ENCODE measurements around the gene PABPC1L. TPM values are rescaled to one million over a fixed set of nuclear protein-coding genes. Genes with fewer than 3 reads are reported as not detected.

The PABPC1L gene
- total RNA-seq, 1 donor from 2014 or later, result 2.7 TPM

DNA sequence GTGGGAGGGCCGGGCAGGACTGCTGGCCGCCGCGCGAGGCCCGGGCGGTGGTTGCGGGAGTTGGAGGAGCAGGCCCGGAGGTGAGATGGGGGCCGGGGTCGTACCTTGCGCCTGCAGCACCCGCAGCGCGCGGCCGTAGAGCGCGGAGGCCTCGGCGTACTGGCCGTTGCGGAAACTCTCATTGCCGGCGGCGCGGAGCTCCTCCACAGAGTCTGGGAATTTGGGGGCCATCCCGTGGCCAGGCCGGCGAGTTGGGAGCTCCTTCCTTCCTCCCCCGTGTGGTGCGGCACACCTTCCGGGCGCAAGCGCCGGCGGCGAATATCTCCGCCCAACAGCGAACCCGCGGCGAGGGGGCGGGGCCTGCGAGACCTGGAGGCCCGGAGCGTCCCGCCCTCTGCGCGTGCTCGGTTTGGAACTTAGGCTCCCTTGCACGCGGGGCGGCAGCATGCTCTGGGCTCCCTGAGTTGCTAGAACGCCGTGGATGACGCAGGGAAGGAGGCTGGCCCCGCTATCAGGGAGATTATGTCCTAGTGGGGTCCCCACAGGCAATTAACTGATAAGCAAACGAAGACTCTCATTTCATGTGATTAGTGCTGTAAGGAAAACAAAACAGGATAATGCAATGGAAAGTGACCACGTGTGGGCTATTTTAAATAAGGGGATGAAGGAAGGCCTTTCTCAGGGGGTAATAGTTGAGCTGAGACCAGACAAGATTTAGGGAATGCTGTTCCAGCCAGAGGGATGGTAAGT is 50.4 kb downstream of the PABPC1L start, which contains the start of gene TOMM34:
Gene TOMM34 (minus strand): TSS at position 295 of the 750 bp plus-strand sequence. CDS start 64 bp downstream, at position 231.
- intact Hi-C loops (cut with DNase I), result no loop called here
- DNase-seq, result peak; percentile 98
- ATAC-seq (ENCODE audit: poor library complexity), result peak; percentile 99

DNA sequence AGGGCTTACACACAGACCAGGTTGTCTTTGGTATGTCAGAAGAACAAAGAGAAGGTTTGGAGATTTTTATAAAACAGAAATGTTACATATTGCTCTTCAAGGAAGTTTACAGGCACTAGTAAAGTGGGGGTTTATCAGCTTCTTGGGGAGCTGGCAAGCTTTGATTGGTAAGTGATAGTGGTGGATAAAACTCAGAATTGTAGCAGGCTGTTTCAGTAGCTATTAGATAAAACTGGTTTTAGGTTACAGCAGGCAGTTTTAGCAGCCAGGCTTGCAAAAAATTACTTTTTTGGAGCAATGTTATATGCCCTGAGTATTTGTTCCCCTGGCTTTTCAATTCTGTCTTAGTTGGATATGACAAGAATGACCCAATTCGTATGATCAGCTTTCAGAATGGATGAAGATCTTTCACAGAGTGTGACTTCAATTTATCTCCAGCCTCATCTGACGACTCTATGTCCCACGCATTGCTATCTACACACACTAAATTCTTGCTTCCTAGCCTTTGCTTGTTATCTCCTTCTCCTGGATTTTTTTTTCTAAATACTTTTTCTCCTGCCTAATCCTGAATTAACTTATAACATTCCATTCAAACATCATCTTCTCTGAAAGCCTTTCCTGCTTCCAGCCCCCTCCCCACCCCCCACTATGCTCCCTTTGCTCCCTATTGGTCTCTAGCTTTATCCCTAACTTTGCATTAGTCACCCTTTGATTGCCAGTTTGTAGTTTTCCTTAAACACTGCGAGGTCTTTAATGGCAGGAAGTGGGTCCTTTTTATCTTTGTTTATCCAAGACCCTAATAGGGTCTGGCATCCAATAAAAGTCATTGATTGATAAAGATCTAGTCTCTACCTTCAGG is 51.4 kb downstream of the PABPC1L start:
- ATAC-seq (ENCODE audit: poor library complexity) (no peak), DNase-seq (no peak)
- intact Hi-C loops (cut with DNase I), result no loop called here

DNA sequence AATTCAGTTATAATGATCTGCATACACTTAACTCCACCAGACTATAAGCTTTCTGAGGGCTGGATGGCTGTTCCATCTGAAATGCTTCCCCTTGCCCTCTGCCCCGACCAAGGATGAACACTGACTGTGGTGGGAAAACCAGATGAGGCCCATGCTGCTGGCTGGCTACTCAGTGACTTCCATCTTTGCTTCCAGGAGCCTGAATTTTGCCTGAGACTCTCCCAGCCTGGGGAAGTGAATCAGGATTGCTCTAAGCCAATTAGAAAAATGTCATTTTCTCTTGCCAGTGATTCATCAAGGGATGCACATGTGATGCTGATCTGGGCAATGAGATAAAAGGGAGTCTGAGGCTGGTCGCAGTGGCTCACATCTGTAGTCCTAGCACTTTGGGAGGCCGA is 52.0 kb downstream of the PABPC1L start:
- ATAC-seq (ENCODE audit: poor library complexity), result no peak
- intact Hi-C loops (cut with DNase I), result no loop called here
- DNase-seq, result no peak

DNA sequence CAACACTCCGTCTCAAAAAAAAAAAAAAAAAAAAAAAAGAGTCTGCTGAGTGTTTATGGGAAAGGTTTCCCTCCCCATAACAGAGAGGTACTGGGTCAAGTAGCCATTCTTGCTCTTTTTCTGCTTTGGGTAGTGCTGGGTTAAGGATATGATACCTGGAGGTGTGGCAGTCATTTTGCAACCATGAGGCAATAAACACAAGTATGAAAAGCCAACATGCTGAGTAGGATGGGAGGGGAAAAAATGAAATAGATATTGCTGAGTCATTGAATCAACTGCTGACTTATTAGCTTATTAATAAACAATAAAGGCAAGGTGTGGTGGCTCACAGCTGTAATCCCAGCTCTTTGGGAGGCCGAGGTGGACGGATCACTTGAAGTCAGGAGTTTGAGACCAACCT is 52.6 kb downstream of the PABPC1L start:
- ATAC-seq (ENCODE audit: poor library complexity), result no peak
- intact Hi-C loops (cut with DNase I), result no loop called here
- DNase-seq, result no peak

DNA sequence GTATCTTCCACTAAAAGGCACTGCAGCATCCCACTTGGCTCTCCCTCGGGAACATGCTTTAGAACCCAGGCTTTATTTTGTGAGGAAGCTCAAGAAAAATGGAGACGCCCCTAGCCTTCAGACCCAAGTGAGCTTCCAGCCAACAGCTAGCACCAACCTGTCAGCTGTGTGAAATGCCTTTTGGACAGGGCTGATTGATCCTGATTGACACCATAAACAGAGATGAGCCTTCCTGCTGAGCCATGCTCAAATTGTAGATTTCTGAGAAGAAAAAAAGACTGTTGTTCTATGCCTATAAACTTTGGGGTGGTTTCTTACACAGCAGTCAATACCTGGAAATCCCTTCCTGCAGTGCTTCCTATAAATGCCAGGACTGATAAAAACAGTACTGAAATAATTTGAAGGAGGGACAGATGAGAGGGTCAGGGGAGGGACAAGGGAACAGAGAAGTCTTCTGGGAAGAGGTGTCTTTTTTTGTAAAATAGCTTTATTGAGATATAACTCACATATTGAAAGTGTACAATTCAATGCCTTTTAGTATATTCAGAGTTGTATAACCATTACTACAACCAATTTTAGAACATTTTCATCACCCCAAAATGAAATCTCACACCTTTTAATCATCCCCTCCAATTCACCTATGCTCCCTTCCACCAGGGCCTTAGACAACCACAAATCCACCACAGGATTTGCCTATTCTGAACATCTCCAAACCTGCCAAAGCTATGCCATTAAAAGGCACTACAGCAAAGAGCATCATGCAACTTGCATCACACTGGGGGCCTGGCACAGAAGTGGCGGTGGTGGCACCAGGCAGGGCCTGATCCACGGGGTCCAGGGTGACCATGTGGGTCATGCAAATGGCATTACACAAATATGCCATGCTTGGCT is 53.7 kb downstream of the PABPC1L start:
- intact Hi-C loops (cut with DNase I), result no loop called here
- DNase-seq, result no peak
- ATAC-seq (ENCODE audit: poor library complexity), result no peak

DNA sequence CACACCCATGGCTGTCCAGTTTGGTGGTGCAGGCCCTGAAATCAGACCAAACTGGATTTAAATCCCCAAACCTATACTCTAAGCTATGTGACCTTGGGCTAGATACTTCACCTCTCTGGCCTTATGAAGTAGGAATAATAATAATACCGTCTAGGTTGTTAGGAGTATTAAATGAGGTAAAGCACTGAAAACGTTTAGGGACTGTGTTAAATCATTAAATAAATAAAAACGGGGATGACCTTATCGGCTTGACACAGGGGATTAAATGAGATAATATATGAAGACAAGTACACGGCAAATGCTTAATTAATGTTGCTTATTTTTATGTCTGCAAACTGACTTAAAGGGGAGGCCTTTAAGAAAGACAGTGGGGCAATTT is 55.8 kb downstream of the PABPC1L start:
- no peak for ATAC-seq (ENCODE audit: poor library complexity)
- intact Hi-C loops (cut with DNase I), result no loop called here
- no peak for DNase-seq

DNA sequence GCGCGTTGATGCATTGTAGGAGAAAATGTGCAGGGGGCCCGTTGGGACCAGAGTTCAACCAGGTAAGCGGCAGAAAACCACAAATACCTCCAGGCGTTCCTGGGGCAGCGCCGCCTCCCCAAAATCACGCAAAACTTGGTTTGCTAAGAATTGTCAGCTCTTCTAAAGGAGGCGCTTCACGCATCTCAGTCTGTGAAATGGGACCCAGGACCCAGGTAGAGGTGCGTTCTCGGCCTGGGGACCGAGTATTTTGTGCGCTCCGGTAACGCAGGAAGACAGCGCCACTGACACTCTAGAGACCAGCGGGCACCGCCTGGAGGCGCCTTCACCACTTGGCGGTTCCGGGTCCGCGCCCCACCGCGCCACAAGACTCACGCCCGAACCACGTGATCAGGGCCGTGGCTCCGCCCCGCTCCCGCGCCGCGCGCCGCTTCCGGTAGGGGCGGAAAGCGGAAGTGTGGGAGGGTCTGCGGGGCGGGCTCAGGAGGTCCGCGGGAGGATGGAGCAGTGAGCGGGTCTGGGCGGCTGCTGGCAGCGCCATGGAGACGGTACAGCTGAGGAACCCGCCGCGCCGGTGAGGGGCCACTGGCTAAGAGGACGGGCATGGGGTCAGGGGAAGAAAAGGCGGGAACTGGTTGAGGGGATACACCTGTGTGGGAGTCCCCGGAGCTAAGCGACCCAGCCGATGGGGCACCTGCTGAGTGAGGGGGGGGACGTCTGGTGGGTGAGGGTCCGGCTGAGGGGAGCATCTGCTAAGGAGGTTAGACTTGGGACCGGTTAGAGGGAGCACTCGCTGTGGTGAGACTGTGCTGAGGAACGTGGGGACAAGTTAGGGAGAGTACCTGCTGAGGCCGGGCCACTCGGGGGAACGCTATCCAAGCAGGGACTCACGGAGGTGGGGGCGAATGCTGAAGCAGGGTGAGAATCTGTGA is 56.4 kb downstream of the PABPC1L start, which contains the start of gene STK4:
Gene STK4 (plus strand): TSS at position 483 of the 932 bp plus-strand sequence. CDS start 57 bp downstream, at position 540.
- ATAC-seq (ENCODE audit: poor library complexity), result peak; percentile 99
- intact Hi-C loops (cut with DNase I), result no loop called here
- DNase-seq, result peak; percentile 97

DNA sequence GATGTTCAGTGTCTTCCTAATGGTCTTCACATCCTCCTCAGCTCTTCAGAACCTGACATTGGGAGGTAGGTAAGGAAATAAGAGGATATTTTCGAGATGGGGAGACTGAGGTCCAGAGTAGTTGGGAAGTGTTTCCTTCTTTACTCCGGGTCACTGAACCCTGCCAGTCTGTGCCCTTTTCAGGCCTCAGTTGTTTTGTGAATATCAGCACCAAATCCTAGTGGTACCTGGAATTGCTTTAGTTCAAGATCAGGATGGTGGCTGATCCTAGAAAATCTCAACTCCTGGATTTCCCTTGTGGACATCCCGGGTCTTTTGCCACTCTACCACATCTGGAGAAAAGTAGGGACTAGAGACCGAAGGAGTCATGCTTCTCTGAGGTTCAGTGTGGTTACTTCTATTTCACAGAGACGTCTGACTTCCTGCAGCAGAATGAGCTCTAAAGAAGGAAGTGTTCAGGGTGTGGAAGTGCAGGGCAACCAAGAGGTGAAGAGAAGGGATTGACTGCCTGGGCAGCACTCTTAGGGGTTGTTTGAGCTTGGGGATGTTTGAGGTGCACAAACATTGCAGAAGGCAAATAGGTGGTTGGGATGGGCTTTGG is 57.4 kb downstream of the PABPC1L start:
- DNase-seq, result no peak
- peak; percentile 33 for ATAC-seq (ENCODE audit: poor library complexity)
- intact Hi-C loops (cut with DNase I), result no loop called here

DNA sequence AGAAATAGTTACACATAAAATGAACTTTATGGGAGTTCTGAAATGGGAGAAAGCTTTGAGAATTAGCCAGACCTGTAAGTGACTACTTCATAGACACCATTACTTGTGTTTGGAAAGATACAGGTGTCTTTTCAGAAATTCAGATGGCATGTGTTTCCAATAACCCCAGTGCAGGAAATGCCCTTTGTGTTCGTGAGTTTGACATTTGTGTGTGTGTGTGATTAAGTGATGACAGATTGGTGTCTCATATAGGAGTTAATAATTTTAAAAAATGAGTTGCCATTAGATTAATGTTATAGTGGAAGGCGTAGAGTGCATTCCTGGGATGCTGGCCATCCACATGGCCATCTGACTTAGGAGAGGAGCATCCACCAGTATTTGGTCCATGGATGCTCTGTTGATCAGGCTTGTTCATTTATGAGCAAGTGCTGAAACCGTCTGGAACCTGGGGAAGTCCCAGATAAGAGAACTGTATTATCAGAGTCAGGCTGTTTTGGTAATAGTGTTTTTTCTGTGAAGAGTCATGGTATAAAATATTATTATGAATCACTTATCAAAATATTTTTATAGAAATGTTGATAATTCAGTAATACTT is 59.5 kb downstream of the PABPC1L start:
- intact Hi-C loops (cut with DNase I), result no loop called here
- no peak for DNase-seq
- no peak for ATAC-seq (ENCODE audit: poor library complexity)

DNA sequence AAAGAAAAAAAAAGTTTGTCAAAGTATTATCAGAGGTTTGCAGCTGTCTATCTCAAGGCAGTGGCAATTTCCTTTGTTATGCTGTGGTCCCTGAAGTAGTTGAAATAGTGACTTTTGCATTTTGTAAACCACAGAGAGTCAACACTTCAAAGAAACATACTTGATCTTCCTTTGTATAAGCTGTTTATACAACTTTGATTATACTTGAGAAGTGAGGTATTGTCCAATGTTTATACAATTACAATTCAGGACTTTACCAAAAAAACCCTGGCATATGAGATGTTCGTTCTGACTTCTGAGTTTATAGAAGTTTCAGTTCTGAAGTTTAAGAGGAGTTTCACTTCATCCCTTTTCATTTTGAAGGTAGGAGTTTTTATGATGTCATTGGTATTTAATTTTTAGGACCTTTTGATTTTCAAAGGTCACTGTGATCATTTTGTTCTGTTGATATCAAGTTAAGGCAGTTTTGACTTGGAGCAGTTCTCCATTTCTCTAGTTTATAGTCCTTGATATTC is 60.4 kb downstream of the PABPC1L start:
- no peak for ATAC-seq (ENCODE audit: poor library complexity)
- DNase-seq, result no peak
- intact Hi-C loops (cut with DNase I), result no loop called here

DNA sequence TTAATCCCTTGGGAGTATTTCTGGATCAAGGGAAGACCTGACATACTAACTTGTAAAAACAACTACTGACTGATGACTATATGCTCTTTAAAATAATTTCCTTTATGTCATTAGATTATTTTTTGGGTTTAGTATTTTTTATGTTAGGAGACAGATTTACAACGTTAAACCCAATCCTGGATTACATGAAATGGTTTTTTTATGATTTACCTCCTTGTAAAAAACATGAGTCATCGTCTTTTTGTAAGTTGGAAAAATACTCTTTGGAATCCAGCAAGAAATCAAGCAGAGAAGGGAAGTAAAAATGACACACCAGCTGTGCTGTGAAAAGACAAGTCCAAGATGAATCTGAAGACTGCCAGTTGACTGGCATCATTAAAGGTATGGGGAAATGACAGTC is 63.2 kb downstream of the PABPC1L start:
- DNase-seq, result no peak
- no peak for ATAC-seq (ENCODE audit: poor library complexity)
- intact Hi-C loops (cut with DNase I), result no loop called here

DNA sequence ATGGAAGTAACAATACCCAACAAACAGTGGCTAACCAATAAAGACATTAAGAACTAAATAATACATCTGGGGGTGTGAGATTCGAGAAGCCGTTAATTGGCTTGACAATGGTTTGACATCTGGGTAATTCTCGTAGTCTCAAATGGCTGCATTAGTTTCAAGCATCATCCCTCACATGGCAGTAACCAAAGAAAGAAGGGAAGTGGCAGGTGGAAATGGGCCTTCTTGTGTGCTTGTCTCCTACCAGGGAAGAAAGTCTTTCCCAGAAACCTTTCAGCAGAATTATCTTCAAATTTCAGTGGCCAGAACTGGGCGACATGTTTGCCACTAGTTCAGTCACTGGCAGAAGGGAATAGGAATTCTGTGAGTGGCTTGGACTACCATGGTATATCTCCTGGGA is 66.8 kb downstream of the PABPC1L start:
- DNase-seq, result no peak
- intact Hi-C loops (cut with DNase I), result no loop called here
- ATAC-seq (ENCODE audit: poor library complexity), result no peak

DNA sequence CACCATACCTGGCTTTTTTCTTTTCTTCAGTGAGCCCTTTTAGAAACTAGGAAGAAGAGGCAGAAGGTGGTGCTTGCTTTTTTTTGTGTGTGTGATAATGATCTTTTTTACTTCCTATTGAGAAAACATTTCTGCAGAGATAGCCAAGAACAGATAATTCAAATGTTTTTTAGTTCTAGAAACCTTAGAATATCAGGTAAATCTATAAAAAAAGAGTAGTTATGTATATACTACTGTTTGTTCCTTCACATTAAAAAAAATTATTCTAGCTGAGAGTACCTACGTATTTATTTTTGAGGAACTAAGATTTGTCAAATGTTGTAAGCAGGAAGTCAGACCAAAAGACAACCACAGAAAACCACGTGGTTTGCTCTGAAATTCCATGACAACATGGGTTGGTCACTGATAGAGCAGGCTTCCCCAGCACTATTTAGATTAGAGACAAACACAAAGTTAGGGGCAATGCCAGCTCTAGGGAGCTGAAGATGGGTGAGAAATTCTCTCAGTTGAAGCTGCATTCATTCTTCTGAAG is 69.3 kb downstream of the PABPC1L start:
- ATAC-seq (ENCODE audit: poor library complexity) (peak; percentile 73), DNase-seq (no peak)
- intact Hi-C loops (cut with DNase I), result no loop called here

DNA sequence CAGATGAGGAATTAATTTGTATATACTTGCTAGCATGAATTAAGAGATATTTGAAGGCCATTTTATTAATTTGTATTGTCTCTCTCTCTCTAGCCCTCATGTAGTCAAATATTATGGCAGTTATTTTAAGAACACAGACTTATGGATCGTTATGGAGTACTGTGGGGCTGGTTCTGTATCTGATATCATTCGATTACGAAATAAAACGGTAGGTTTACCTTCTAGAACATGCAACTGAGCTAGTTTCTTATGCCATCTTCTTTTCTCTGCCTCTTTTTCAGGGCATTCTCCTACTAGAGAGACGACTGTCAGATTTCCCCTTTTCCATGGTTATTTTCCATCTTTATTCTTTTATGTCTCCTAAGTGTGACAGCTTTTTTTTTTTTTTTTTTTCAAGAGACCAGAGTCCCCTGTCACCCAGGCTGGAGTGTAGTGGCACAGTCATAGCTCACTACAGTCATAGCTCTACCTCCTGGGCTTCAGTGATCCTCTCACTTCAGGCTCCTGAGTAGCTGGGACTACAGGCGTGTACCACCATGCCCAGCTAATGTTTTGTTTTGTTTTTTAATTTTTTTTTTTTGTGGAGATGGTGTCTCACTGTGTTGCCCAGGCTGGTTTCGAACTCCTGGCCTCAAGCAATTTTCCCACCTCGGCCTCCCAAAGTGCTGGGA is 72.0 kb downstream of the PABPC1L start:
- no peak for DNase-seq
- no peak for ATAC-seq (ENCODE audit: poor library complexity)
- intact Hi-C loops (cut with DNase I), result no loop called here

DNA sequence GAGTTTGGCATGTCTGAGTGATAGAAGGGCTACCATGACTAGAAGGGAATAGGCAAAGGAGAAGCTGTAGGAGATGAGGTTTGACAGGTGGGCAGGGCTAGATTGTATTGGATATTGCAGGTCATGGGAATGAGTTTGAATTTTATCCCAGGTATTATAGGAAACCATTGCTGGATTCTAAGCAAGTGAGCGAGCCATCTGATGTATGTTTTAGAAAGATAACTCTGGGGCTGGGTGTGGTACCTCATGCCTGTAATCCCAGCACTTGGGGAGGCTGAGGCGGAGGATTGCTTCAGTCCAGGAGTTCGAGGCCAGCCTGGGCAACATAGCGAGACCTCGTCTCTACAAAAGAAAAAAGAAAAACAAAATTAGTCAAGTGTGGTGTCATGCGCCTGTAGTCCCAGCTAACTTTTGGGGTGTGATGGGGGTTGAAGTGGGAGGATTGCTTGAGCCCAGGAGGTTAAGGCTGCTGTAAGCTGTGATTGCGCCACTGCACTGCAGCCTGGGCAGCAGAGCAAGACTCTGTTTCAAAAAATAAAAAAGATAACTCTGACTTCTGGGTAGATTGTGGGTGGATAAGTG is 73.3 kb downstream of the PABPC1L start:
- intact Hi-C loops (cut with DNase I), result no loop called here
- ATAC-seq (ENCODE audit: poor library complexity) (no peak), DNase-seq (no peak)

DNA sequence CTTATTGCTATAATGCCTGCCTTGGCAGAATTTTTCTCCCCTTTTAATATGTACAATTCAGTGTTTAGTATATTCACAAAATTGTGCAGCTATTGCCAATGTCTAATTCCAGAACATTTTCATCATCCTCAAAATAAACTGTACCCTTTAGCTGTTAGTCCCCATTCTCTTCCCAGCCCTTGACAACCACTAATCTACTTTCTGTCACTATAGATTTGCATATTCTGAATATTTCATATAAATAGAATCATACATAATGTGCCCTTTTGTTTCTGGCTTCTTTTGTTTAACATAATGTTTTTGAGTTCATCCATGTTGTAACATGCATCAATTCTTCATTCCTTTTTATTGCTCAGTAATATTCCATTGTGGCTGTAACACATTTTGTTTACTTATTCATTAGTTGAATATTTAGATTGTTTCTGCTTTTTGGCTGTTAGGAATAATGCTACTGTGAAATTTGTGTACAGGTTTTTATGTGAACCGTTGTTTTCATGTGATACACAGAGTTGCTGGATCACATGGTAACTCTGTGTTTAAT is 78.8 kb downstream of the PABPC1L start:
- intact Hi-C loops (cut with DNase I), result no loop called here
- DNase-seq (no peak), ATAC-seq (ENCODE audit: poor library complexity) (no peak)
